Panc1 (cell line): Measurements from ENCODE around the gene PRR30.

Experiments
- POLR2AphosphoS5 ChIP-seq: IDR thresholded peaks from 2 replicates; pipeline ENCODE4 v1.6.1; 2012; ENCODE audit warnings: mild to moderate bottlenecking, low read depth, low read length, moderate library complexity
- SIN3A ChIP-seq: IDR thresholded peaks from 2 replicates; pipeline ENCODE4 v1.6.1; 2012; ENCODE audit warnings: low read depth, mild to moderate bottlenecking, low read length, moderate library complexity, borderline replicate concordance; ENCODE audit not compliant: insufficient read depth
- TCF7L2 ChIP-seq: IDR thresholded peaks from 2 replicates; pipeline ENCODE4 v1.6.1; 2011; ENCODE audit warnings: mild to moderate bottlenecking, low read depth, low read length, inconsistent platforms
- TF ChIP-seq, protein P1 (sequence below): fragments of 450-650 bp; IDR thresholded peaks from 2 replicates; pipeline ENCODE4 v1.5.1; 2017; ENCODE audit warnings: mild to moderate bottlenecking
- TF ChIP-seq, protein P2 (sequence below), 2 experiments: IDR thresholded peaks; 2 replicates each; pipeline ENCODE4 v1.6.1; 2011 to 2012; ENCODE audit warnings: low read depth in 2 of 2, control low read depth in 1 of 2, low read length in 1 of 2, mild to moderate bottlenecking in 1 of 2, moderate library complexity in 1 of 2; ENCODE audit not compliant: insufficient read depth in 1 of 2

DNA sequence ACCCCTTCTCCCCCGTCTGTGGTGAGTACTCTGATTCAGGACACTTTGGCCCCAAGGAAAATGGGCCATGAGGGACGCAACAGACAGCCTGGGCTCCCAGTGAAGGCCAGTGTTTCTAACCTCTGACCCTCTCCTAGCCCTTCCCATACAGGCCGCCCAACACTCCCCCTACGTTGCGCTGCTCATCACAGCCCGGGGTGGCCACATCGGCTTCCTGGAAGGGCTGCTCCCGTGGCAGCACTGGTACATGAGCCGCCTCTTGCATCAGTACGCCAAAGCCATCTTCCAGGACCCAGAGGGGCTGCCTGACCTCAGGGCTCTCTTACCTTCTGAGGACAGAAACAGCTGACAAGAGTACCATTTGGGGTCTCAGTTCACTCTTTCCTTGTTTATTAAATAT lies 8.8 kb downstream of the PRR30 start:
- TF ChIP-seq, protein P1, sequence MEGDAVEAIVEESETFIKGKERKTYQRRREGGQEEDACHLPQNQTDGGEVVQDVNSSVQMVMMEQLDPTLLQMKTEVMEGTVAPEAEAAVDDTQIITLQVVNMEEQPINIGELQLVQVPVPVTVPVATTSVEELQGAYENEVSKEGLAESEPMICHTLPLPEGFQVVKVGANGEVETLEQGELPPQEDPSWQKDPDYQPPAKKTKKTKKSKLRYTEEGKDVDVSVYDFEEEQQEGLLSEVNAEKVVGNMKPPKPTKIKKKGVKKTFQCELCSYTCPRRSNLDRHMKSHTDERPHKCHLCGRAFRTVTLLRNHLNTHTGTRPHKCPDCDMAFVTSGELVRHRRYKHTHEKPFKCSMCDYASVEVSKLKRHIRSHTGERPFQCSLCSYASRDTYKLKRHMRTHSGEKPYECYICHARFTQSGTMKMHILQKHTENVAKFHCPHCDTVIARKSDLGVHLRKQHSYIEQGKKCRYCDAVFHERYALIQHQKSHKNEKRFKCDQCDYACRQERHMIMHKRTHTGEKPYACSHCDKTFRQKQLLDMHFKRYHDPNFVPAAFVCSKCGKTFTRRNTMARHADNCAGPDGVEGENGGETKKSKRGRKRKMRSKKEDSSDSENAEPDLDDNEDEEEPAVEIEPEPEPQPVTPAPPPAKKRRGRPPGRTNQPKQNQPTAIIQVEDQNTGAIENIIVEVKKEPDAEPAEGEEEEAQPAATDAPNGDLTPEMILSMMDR: no peak
- no peak for TF ChIP-seq SIN3A
- TF ChIP-seq, protein P2, sequence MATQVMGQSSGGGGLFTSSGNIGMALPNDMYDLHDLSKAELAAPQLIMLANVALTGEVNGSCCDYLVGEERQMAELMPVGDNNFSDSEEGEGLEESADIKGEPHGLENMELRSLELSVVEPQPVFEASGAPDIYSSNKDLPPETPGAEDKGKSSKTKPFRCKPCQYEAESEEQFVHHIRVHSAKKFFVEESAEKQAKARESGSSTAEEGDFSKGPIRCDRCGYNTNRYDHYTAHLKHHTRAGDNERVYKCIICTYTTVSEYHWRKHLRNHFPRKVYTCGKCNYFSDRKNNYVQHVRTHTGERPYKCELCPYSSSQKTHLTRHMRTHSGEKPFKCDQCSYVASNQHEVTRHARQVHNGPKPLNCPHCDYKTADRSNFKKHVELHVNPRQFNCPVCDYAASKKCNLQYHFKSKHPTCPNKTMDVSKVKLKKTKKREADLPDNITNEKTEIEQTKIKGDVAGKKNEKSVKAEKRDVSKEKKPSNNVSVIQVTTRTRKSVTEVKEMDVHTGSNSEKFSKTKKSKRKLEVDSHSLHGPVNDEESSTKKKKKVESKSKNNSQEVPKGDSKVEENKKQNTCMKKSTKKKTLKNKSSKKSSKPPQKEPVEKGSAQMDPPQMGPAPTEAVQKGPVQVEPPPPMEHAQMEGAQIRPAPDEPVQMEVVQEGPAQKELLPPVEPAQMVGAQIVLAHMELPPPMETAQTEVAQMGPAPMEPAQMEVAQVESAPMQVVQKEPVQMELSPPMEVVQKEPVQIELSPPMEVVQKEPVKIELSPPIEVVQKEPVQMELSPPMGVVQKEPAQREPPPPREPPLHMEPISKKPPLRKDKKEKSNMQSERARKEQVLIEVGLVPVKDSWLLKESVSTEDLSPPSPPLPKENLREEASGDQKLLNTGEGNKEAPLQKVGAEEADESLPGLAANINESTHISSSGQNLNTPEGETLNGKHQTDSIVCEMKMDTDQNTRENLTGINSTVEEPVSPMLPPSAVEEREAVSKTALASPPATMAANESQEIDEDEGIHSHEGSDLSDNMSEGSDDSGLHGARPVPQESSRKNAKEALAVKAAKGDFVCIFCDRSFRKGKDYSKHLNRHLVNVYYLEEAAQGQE (IDR thresholded peaks at IDR 0.05; ENCODE audit: insufficient read depth in 1 of 2, low read depth in 2 of 2, low read length in 1 of 2): no peak
- TF ChIP-seq POLR2AphosphoS5: no peak
- TF ChIP-seq TCF7L2: no peak
